ENCODE results near the gene MS4A3.
"Not testable (repeated sequence)": the region's sequence is repeated elsewhere in the genome, so short reads cannot be mapped to it uniquely, and the experiment has no call there.

The MS4A3 gene

DNA sequence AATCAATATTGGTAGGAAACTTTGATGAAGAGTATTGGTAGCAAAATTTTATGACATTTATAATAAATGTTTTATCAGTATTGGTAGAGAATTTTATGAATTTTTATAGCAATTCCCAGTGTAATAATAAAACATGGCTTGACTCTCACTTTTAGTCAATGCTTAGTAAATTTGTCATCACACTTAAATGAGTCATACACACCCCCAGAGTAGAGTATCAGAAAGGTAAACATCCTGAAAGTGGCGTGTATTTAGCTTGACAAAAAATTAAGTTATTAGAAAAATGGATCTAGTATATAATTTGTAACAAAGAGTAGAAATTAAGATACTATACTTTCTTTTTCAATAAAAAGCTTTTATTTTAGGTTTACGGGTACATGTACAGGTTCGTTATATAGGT, 2.6 kb downstream of the MS4A3 start:
- in situ Hi-C loops (cut with HindIII; ENCODE audit: low sequenced_read_pairs), result no loop called here
- DNase-seq (ENCODE audit: low read depth, low spot score), result no peak
- no peak overlapping the region for H3K4me3 ChIP-seq (ENCODE audit: low read depth, low read length)
- no peak for TF ChIP-seq CTCF (IDR thresholded peaks at IDR 0.05; ENCODE audit: low read depth, low read length)

DNA sequence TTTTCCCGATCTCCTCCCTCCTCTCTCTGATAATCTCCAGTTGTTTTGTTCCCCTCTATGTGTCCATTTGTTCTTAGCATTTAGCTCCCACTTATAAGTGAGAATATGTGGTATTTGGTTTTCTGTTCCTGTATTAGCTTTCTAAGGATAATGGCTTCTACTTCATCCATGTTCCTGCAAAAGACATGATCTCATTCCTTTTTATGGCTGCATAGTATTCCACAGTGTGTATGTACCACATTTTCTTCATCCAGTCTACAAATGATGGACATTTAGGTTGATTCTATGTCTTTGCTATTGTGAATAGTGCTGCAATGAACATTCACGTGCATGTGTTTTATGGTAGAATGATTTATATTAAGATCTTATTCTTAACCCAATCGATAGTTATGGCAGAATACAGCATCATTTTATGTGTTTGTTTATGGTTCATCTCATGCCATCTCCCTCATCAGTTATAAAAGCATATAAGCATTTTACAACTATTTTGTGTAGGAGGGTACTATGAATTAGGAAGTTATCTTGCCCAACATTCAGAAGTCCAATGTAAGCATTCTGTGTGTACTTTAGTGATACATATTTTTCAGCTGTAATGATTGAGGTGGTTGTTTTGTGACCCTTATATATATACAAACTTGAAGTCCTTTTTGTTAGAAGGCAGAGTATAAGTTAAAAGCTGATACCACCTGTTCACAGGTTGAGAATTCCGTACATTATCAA, 3.2 kb downstream of the MS4A3 start:
- DNase-seq (ENCODE audit: low read depth, low spot score), result no peak
- no peak overlapping the region for H3K4me3 ChIP-seq (ENCODE audit: low read depth, low read length)
- in situ Hi-C loops (cut with HindIII; ENCODE audit: low sequenced_read_pairs), result no loop called here
- no peak for TF ChIP-seq CTCF (IDR thresholded peaks at IDR 0.05; ENCODE audit: low read depth, low read length)

DNA sequence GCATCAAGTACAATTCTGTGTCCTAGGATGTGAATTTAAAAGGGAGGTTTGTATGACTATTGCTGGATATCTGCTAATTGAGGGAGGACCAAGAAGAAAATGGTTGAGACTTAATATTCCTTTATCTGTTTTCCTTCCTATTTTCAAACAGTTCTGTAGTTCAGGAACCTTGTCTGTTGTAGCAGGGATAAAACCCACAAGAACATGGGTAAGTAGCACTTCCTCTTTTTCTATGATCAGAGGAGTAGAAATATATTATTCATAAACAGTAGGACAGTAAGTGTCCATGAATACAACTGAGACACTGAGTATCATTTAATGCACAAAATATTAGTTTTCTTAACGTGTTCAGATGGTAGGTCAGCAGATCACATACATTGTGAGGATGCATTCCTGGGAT, 7.6 kb downstream of the MS4A3 start:
- H3K4me3 ChIP-seq (ENCODE audit: low read depth, low read length), result no peak overlapping the region
- in situ Hi-C loops (cut with HindIII; ENCODE audit: low sequenced_read_pairs), result no loop called here
- no peak for DNase-seq (ENCODE audit: low read depth, low spot score)
- TF ChIP-seq CTCF (IDR thresholded peaks at IDR 0.05; ENCODE audit: low read depth, low read length), result no peak

- no peak for DNase-seq (ENCODE audit: low read depth, low spot score)
- in situ Hi-C loops (cut with HindIII; ENCODE audit: low sequenced_read_pairs), result no loop called here
- no peak for TF ChIP-seq CTCF (IDR thresholded peaks at IDR 0.05; ENCODE audit: low read depth, low read length)
- no peak overlapping the region for H3K4me3 ChIP-seq (ENCODE audit: low read depth, low read length)
These were observed 9.3 kb downstream of the MS4A3 start for GRCh38 chr11:60065801-60066200.

DNA sequence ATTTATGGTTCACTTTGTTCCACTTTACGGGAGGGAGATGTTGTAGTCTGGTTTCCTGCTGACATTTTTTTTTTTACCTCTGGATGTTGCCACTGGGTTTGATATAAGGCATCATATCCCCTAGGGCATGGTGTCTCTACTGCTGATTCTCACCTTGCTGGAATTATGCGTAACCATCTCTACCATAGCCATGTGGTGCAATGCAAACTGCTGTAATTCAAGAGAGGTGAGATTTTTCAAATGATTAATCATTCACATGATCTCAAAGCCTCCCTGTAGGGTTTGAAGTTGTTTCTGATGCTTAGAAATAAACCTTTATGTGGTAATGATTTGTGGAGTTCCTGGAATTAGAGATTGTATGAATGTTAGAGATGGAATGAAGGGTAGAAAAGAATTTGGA, 13.0 kb downstream of the MS4A3 start:
- no peak overlapping the region for H3K4me3 ChIP-seq (ENCODE audit: low read depth, low read length)
- in situ Hi-C loops (cut with HindIII; ENCODE audit: low sequenced_read_pairs), result no loop called here
- TF ChIP-seq CTCF (IDR thresholded peaks at IDR 0.05; ENCODE audit: low read depth, low read length), result no peak
- DNase-seq (ENCODE audit: low read depth, low spot score), result no peak

DNA sequence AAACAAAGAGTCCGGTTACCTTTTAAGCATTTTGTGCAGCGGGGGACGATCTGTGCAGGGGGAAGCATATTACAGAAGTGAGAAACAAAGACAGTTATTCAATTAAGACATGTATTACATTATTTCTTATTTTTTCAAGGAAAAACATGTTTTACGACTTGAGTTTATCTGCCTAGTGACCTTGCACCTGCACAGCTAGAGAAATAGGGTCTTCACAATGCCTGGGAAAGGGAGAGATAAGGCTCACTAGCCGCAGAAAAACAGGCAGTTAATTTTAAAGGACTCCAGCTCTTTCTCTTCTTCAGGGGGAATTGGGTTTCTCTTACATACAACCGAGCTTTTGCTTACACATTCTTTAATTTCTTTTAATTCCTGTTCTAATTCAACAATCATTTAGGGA, 15.2 kb downstream of the MS4A3 start:
- in situ Hi-C loops (cut with HindIII; ENCODE audit: low sequenced_read_pairs); DNase-seq (ENCODE audit: low read depth, low spot score); H3K4me3 ChIP-seq (ENCODE audit: low read depth, low read length): not testable (repeated sequence)

DNA sequence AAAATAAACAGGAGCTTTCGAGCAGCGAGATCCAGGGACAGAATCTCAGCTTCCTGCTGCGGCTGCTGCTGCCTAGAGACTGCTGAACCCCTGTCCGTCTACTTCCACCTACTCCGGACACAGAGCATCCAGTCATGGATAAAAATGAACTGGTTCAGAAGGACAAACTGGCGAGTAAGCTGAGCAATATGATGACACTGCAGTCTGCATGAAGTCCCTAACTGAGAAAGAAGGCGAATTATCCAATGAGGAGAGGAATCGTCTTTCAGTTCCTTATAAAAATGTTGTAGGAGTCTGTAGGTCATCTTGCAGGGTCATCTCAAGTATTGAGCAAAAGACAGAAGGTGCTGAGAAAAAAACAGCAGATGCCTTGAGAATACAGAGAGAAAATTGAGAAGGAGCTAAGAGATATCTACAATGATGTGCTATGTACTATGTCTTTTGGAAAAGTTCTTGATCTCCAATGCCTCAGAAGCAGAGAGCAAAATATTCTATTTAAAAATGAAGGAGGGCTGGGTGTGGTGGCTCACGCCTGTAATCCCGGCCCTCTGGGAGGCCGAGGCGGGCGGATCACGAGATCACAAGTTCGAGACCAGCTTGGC, 20.9 kb downstream of the MS4A3 start:
- no peak overlapping the region for H3K4me3 ChIP-seq (ENCODE audit: low read depth, low read length)
- TF ChIP-seq CTCF (IDR thresholded peaks at IDR 0.05; ENCODE audit: low read depth, low read length), result no peak
- in situ Hi-C loops (cut with HindIII; ENCODE audit: low sequenced_read_pairs), result no loop called here
- DNase-seq (ENCODE audit: low read depth, low spot score), result no peak

Measured in astrocyte of the spinal cord (primary cell).